Osteoblast (primary cell): Measurements from ENCODE around the gene CUTA. TPM values are rescaled to one million over a fixed set of nuclear protein-coding genes. Genes with fewer than 3 reads are reported as not detected.
"Not testable (repeated sequence)": the region's sequence is repeated elsewhere in the genome, so short reads cannot be mapped to it uniquely, and the experiment has no call there.

Source experiments
- DNase-seq: peaks from one replicate; pipeline ENCODE4 v3.0.0; 2011; ENCODE audit warnings: low spot score, mixed read lengths; ENCODE audit not compliant: insufficient read length; ENCODE audit errors: missing footprints
- H2AFZ ChIP-seq: 2 replicates; pipeline ENCODE4 v1.6.0; 2011; ENCODE audit warnings: mild to moderate bottlenecking, low read length
- H3K27ac ChIP-seq: 2 replicates; pipeline ENCODE4 v1.5.1; 2011; ENCODE audit warnings: mild to moderate bottlenecking, low read depth, low read length, moderate library complexity
- H3K27me3 ChIP-seq: 2 replicates; pipeline ENCODE4 v1.6.0; 2012; ENCODE audit warnings: mild to moderate bottlenecking, control low read depth, inconsistent platforms, low read length, moderate library complexity; ENCODE audit not compliant: insufficient read depth
- H3K36me3 ChIP-seq: 2 replicates; pipeline ENCODE4 v1.5.1; 2011; ENCODE audit warnings: mild to moderate bottlenecking, low read length, control low read depth, moderate library complexity; ENCODE audit not compliant: insufficient read depth
- H3K4me1 ChIP-seq: 2 replicates; pipeline ENCODE4 v1.5.1; 2011; ENCODE audit warnings: mild to moderate bottlenecking, low read length, control low read depth, moderate library complexity; ENCODE audit not compliant: insufficient read depth
- H3K4me2 ChIP-seq: 2 replicates; pipeline ENCODE4 v1.6.0; 2011; ENCODE audit warnings: mild to moderate bottlenecking, low read length; ENCODE audit not compliant: insufficient read depth
- H3K4me3 ChIP-seq: fragments of 200-600 bp; sonication (generic); 3 replicates; pipeline ENCODE4 v1.5.1; 2012; ENCODE audit warnings: mild to moderate bottlenecking, low read length, inconsistent platforms; ENCODE audit not compliant: insufficient read depth
- H3K79me2 ChIP-seq: 2 replicates; pipeline ENCODE4 v1.6.0; 2012; ENCODE audit warnings: mild to moderate bottlenecking, low read length, control low read depth, inconsistent platforms; ENCODE audit not compliant: insufficient read depth
- H3K9me3 ChIP-seq: 2 replicates; pipeline ENCODE4 v1.5.1; 2011; ENCODE audit warnings: low read depth, low read length, control low read depth
- H4K20me1 ChIP-seq: 2 replicates; pipeline ENCODE4 v1.6.0; 2012; ENCODE audit warnings: mild to moderate bottlenecking, low read length, control low read depth; ENCODE audit not compliant: insufficient read depth
- CTCF ChIP-seq: IDR thresholded peaks from 2 replicates; pipeline ENCODE4 v1.5.1; 2011; ENCODE audit warnings: mild to moderate bottlenecking, low read depth, low read length, moderate library complexity; ENCODE audit errors: extremely low read depth
- total RNA-seq: library from RNA; depleted of rRNA; stranded (reverse); fragments of >200 nt; gene quantifications from 2 replicates; pipeline ENCODE4 v1.2.3, GENCODE V29; 2012

CUTA gene
- total RNA-seq, 1 donor, result 122 TPM

GRCh38 chr6:33383427-33384185, 34.3 kb downstream of the CUTA start:
- no peak for TF ChIP-seq CTCF
- Histone ChIP-seq H3K79me2 (no peaks in the 10 kb centered on the region), H3K4me3 (no peak overlapping the region), H3K9me3 (no peaks in the 10 kb centered on the region), H3K27ac (no peak overlapping the region), H4K20me1 (no peaks in the 10 kb centered on the region), H3K36me3 (no peaks in the 10 kb centered on the region), H2AFZ (no peak overlapping the region), H3K4me1 (no peaks in the 10 kb centered on the region), H3K27me3 (no peaks in the 10 kb centered on the region), H3K4me2 (no peak overlapping the region)
- peak; percentile 14 for DNase-seq

GRCh38 chr6:33380272-33380981, 37.5 kb downstream of the CUTA start:
- H3K27ac ChIP-seq, result no peak overlapping the region
- H4K20me1 ChIP-seq, result no peaks in the 10 kb centered on the region
- DNase-seq, result peak; percentile 5
- no peak overlapping the region for H3K4me3 ChIP-seq
- no peak for TF ChIP-seq CTCF
- H3K4me1 ChIP-seq, result peaks cover 16% of the 10 kb centered on the region
- no peak overlapping the region for H2AFZ ChIP-seq
- H3K36me3 ChIP-seq, result no peaks in the 10 kb centered on the region
- no peaks in the 10 kb centered on the region for H3K79me2 ChIP-seq
- no peak overlapping the region for H3K4me2 ChIP-seq
- H3K9me3 ChIP-seq, result no peaks in the 10 kb centered on the region
- no peaks in the 10 kb centered on the region for H3K27me3 ChIP-seq

GRCh38 chr6:33379184-33379583, 38.7 kb downstream of the CUTA start:
- H3K27ac ChIP-seq, H3K36me3 ChIP-seq, DNase-seq, H3K4me3 ChIP-seq, H3K4me2 ChIP-seq, H3K79me2 ChIP-seq, H3K9me3 ChIP-seq, H3K27me3 ChIP-seq, H4K20me1 ChIP-seq, H2AFZ ChIP-seq: not testable (repeated sequence)
- H3K4me1 ChIP-seq, result peaks cover 26% of the 10 kb centered on the region

DNA sequence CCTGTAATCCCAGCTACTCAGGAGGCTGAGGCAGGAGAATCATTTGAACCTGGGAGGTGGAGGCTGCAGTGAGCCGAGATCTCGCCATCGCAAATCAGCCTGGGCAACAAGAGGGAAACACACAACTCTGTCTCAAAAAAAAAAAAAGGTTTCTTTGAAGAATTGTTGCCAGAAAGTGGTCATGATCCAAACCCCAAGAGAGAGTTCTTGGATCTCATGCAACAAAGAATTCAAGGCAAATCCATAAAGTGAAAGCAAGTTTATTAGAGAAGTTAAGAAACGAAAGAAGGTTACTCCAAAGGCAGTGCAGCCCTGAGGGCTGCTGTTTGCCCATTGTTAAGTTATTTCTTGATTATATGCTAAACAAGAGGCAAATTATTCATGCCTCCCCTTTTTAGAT, 40.7 kb downstream of the CUTA start:
- no peak for DNase-seq
- no peak for TF ChIP-seq CTCF
- Histone ChIP-seq H3K79me2 (no peaks in the 10 kb centered on the region), H3K27me3 (no peaks in the 10 kb centered on the region), H2AFZ (peak overlapping the region; percentile 36), H3K4me2 (peak overlapping the region; percentile 64), H3K4me1 (peaks cover 26% of the 10 kb centered on the region), H3K36me3 (no peaks in the 10 kb centered on the region), H4K20me1 (no peaks in the 10 kb centered on the region), H3K9me3 (no peaks in the 10 kb centered on the region), H3K27ac (no peak overlapping the region), H3K4me3 (no peak overlapping the region)
